H7 (cell line): ENCODE data around the gene DLX3. TPM values are rescaled to one million over a fixed set of nuclear protein-coding genes. Genes with fewer than 3 reads are reported as not detected.
"Not testable (repeated sequence)": the region's sequence is repeated elsewhere in the genome, so short reads cannot be mapped to it uniquely, and the experiment has no call there.

Experiments used
- DNase-seq: peaks from one replicate; pipeline ENCODE4 v3.0.0; 2012
- H3K27me3 ChIP-seq: 2 replicates; pipeline ENCODE4 v1.6.0; 2011; ENCODE audit warnings: mild to moderate bottlenecking, low read length; ENCODE audit not compliant: control insufficient read depth, insufficient read depth
- H3K36me3 ChIP-seq: replicated peaks from 2 replicates; pipeline ENCODE4 v1.5.1; 2011; ENCODE audit warnings: low read length; ENCODE audit not compliant: control insufficient read depth, insufficient read depth
- H3K4me3 ChIP-seq: 2 replicates; pipeline ENCODE4 v1.5.1; 2011; ENCODE audit warnings: low read depth, mild to moderate bottlenecking, control low read depth, low read length, moderate library complexity; ENCODE audit not compliant: insufficient read depth
- total RNA-seq: library from RNA; depleted of rRNA; stranded (reverse); fragments of >200 nt; shearing (Covaris generic); gene quantifications from 2 replicates; pipeline ENCODE4 v1.2.3, GENCODE V29; 2014; rRNA removed

The DLX3 gene
- total RNA-seq = not detected in 2 replicates

- peak; percentile 90 for DNase-seq
- no peaks in the 10 kb centered on the region for H3K36me3 ChIP-seq
- H3K4me3 ChIP-seq = peak within 1 kb of the TSS; percentile 35
- H3K27me3 ChIP-seq = peaks cover 82% of the 10 kb centered on the region
These were observed at the start of gene DLX3 for GRCh38 chr17:49995055-49995738. Gene DLX3, minus strand, starts transcription at chr17:49995224. Its CDS starts 226 bp downstream, at chr17:49994998.

- no peaks in the 10 kb centered on the region for H3K36me3 ChIP-seq
- H3K4me3 ChIP-seq = no peak overlapping the region
- H3K27me3 ChIP-seq = no peaks in the 10 kb centered on the region
- DNase-seq = no peak
These were observed 49.5 kb upstream of the DLX3 start for GRCh38 chr17:50044483-50044882.

GRCh38 chr17:50043290-50044148, 48.5 kb upstream of the DLX3 start:
- peak; percentile 8 for DNase-seq
- H3K4me3 ChIP-seq = no peak overlapping the region
- no peaks in the 10 kb centered on the region for H3K36me3 ChIP-seq
- H3K27me3 ChIP-seq = no peaks in the 10 kb centered on the region

GRCh38 chr17:50042211-50042610, 47.2 kb upstream of the DLX3 start:
- no peaks in the 10 kb centered on the region for H3K36me3 ChIP-seq
- H3K4me3 ChIP-seq = no peak overlapping the region
- DNase-seq = no peak
- H3K27me3 ChIP-seq = no peaks in the 10 kb centered on the region

GRCh38 chr17:50040496-50040895, 45.5 kb upstream of the DLX3 start:
- not testable (repeated sequence) for H3K36me3 ChIP-seq, DNase-seq, H3K27me3 ChIP-seq, H3K4me3 ChIP-seq

- DNase-seq = no peak
- H3K27me3 ChIP-seq = no peaks in the 10 kb centered on the region
These were observed 44.0 kb upstream of the DLX3 start for GRCh38 chr17:50039058-50039457.

GRCh38 chr17:50037321-50038107, 42.5 kb upstream of the DLX3 start:
- H3K4me3 ChIP-seq = no peak overlapping the region
- H3K36me3 ChIP-seq = no peaks in the 10 kb centered on the region
- DNase-seq = peak; percentile 58
- H3K27me3 ChIP-seq = no peaks in the 10 kb centered on the region

More at GRCh38 chr17:50039058-50039457, 44.0 kb upstream of the DLX3 start:
- Histone ChIP-seq H3K4me3 (no peak overlapping the region), H3K36me3 (no peaks in the 10 kb centered on the region)

- H3K27me3 ChIP-seq = no peaks in the 10 kb centered on the region
- no peaks in the 10 kb centered on the region for H3K36me3 ChIP-seq
- no peak overlapping the region for H3K4me3 ChIP-seq
- peak; percentile 37 for DNase-seq
These were observed 41.6 kb upstream of the DLX3 start for GRCh38 chr17:50036455-50037261.

GRCh38 chr17:50035945-50036344, 40.9 kb upstream of the DLX3 start:
- Histone ChIP-seq H3K4me3 (no peak overlapping the region), H3K36me3 (no peaks in the 10 kb centered on the region), H3K27me3 (no peaks in the 10 kb centered on the region)
- DNase-seq = no peak

GRCh38 chr17:50035421-50035879, 40.4 kb upstream of the DLX3 start:
- no peak overlapping the region for H3K4me3 ChIP-seq
- no peaks in the 10 kb centered on the region for H3K27me3 ChIP-seq
- DNase-seq = no peak
- no peaks in the 10 kb centered on the region for H3K36me3 ChIP-seq

- no peaks in the 10 kb centered on the region for H3K36me3 ChIP-seq
- no peaks in the 10 kb centered on the region for H3K27me3 ChIP-seq
- H3K4me3 ChIP-seq = no peak overlapping the region
- DNase-seq = peak; percentile 38
These were observed 39.7 kb upstream of the DLX3 start for GRCh38 chr17:50034498-50035364.

GRCh38 chr17:50033316-50033715, 38.3 kb upstream of the DLX3 start:
- H3K27me3 ChIP-seq = no peaks in the 10 kb centered on the region
- no peak overlapping the region for H3K4me3 ChIP-seq
- H3K36me3 ChIP-seq = no peaks in the 10 kb centered on the region
- no peak for DNase-seq

GRCh38 chr17:50029185-50029584, 34.2 kb upstream of the DLX3 start:
- Histone ChIP-seq H3K36me3 (no peaks in the 10 kb centered on the region), H3K4me3 (no peak overlapping the region), H3K27me3 (no peaks in the 10 kb centered on the region)
- no peak for DNase-seq
